ENCODE data around the gene DLGAP5.

Gene DLGAP5

DNA sequence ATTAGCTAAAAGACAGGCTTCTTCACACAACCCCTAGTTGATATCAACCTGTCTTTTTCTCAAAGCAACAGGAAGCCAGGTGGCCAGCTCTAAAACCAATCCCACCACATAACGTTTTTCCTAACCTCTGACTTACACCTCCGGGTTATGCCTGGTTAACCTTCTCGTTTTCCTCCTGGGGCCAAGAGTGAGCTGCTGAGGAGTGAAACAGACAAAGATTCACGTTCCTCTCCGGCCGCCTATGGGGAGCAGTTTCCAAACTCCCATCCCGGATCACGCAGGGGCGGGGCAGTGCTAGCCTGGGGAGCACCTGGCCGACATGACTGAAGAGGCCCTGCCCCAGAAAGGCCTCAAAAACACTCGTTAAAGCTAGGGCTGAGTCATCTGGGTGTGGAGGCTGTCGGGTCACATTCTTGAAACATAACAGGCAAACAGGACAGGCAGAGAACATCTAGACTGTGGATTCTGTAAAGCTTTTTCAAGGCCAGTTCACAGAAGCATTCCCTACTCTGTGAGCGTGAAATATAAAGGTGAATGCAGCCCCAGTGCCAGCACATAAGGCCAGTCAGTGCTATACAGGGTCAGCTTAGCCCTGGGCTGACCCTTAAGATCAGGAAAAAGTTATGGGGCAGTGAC lies 88.3 kb downstream of the DLGAP5 start:
- Histone ChIP-seq H3K9me3 (ENCODE audit: control insufficient read depth, low read depth, low read length) (no peaks in the 10 kb centered on the region), H3K9ac (ENCODE audit: low read length) (peak overlapping the region; percentile 21), H3K27me3 (ENCODE audit: control insufficient read depth, insufficient read depth, low read length) (no peaks in the 10 kb centered on the region), H3K4me1 (ENCODE audit: control insufficient read depth, low read depth, low read length) (peaks cover 26% of the 10 kb centered on the region), H3K27ac (ENCODE audit: low read length) (peak overlapping the region; percentile 40), H3K4me3 (ENCODE audit: low read length) (no peak overlapping the region), H3K36me3 (ENCODE audit: control insufficient read depth, low read depth, low read length) (no peaks in the 10 kb centered on the region)

DNA sequence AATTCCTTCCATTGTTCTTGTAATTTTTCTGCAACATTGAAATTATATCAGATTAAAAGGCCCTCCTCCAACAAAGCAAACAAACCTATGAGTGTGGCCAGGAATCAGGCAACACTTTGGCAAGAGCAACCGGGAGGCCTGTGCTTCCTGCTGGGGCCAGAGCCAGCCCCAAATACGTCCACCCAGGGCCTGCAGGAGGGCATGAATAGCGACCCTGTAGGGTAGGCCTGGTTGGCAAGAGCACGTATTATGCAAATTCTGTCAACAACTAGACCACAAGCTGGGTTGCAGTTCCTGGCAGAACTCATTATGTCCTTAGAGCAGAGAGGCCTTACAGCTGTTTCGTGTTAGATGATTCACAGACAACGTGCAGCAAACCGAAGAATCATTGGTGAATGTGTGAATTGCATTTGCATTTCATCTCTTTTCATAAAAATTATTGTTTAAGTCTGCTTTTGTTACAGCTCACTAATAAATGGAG lies 89.2 kb downstream of the DLGAP5 start:
- Histone ChIP-seq H3K36me3 (ENCODE audit: control insufficient read depth, low read depth, low read length) (no peaks in the 10 kb centered on the region), H3K9me3 (ENCODE audit: control insufficient read depth, low read depth, low read length) (no peaks in the 10 kb centered on the region), H3K9ac (ENCODE audit: low read length) (peak overlapping the region; percentile 21), H3K4me3 (ENCODE audit: low read length) (no peak overlapping the region), H3K27ac (ENCODE audit: low read length) (no peak overlapping the region), H3K4me1 (ENCODE audit: control insufficient read depth, low read depth, low read length) (peaks cover 19% of the 10 kb centered on the region), H3K27me3 (ENCODE audit: control insufficient read depth, insufficient read depth, low read length) (no peaks in the 10 kb centered on the region)

DNA sequence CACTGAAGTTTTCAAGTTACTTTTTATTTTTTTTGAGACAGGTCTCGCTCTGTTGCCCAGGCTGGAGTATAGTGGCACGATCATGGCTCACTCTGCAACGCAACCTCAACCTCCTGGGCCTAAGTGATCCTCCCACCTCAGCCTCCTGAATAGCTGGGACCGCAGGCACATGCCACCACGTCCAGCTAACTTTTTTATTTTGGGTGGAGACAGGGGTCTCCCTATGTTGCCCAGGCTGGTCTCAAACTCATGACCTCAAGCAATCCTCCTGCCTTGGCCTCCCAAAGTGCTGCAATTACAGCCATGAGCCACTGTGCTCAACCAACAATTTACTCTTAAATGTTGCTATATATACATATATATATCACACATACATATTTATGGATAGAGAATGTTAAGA lies 89.7 kb downstream of the DLGAP5 start:
- no peak overlapping the region for H3K27ac ChIP-seq (ENCODE audit: low read length)
- H3K9me3 ChIP-seq (ENCODE audit: control insufficient read depth, low read depth, low read length): no peaks in the 10 kb centered on the region
- H3K27me3 ChIP-seq (ENCODE audit: control insufficient read depth, insufficient read depth, low read length): no peaks in the 10 kb centered on the region
- H3K4me3 ChIP-seq (ENCODE audit: low read length): no peak overlapping the region
- no peaks in the 10 kb centered on the region for H3K36me3 ChIP-seq (ENCODE audit: control insufficient read depth, low read depth, low read length)
- peaks cover 19% of the 10 kb centered on the region for H3K4me1 ChIP-seq (ENCODE audit: control insufficient read depth, low read depth, low read length)
- no peak overlapping the region for H3K9ac ChIP-seq (ENCODE audit: low read length)

DNA sequence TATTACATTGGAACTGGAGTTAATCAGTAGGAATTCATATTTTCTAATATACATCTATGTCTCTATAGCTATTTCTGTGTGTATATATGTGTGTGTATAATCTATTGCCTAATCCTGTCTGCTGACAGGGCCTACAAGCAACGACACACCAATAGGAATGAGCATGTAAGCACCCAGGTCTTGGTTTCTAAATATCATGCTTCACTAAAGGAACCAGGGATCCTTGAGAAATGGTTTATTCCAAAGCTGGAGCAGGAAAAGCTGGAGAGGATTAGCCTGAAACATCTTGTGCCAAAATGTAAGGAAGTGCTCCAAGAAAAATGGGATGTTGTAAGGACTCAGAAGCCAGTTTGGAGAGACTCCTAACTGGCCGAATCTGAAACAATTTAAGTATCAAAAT lies 91.6 kb downstream of the DLGAP5 start:
- Histone ChIP-seq H3K27me3 (ENCODE audit: control insufficient read depth, insufficient read depth, low read length) (no peaks in the 10 kb centered on the region), H3K4me3 (ENCODE audit: low read length) (no peak overlapping the region), H3K27ac (ENCODE audit: low read length) (no peak overlapping the region)

DNA sequence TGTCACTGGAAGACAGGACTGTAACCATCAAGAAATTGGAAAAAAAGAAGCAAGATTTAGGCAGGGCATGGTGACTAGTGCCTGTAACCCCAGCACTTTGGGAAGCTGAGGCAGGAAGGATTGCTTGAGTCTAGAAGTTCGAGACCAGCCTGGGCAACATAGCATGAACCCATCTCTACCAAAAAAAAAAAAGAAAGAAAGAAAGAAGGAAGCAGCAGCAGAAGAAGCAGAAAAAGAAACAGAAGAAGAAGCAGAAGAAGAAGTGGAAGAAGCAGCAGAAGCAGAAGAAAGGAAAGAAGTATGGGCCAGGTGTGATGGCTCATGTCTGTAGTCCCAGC lies 92.9 kb downstream of the DLGAP5 start:
- H3K9me3 ChIP-seq (ENCODE audit: control insufficient read depth, low read depth, low read length): no peaks in the 10 kb centered on the region
- no peak overlapping the region for H3K4me3 ChIP-seq (ENCODE audit: low read length)
- no peak overlapping the region for H3K9ac ChIP-seq (ENCODE audit: low read length)
- H3K4me1 ChIP-seq (ENCODE audit: control insufficient read depth, low read depth, low read length): peaks cover 14% of the 10 kb centered on the region
- H3K36me3 ChIP-seq (ENCODE audit: control insufficient read depth, low read depth, low read length): no peaks in the 10 kb centered on the region
- H3K27ac ChIP-seq (ENCODE audit: low read length): no peak overlapping the region
- H3K27me3 ChIP-seq (ENCODE audit: control insufficient read depth, insufficient read depth, low read length): no peaks in the 10 kb centered on the region

More for the DNA sequence above, 91.6 kb downstream of the DLGAP5 start:
- Histone ChIP-seq H3K4me1 (ENCODE audit: control insufficient read depth, low read depth, low read length) (peaks cover 19% of the 10 kb centered on the region), H3K9me3 (ENCODE audit: control insufficient read depth, low read depth, low read length) (no peaks in the 10 kb centered on the region), H3K36me3 (ENCODE audit: control insufficient read depth, low read depth, low read length) (no peaks in the 10 kb centered on the region), H3K9ac (ENCODE audit: low read length) (no peak overlapping the region)
